Natural killer cell (primary cell): ENCODE results near the gene SNX9. TPM values are rescaled to one million over a fixed set of nuclear protein-coding genes. Genes with fewer than 3 reads are reported as not detected.

Experiments
- ATAC-seq, 3 donors: fragments of 150-1000 bp in 2 of 3; fragments of 200-7000 bp in 1 of 3; cut with Tn5 transposase; 1 replicate in 1 of 3; 2 replicates in 2 of 3; pipeline ENCODE4 v1.10.0; 2021; ENCODE audit warnings: mild to moderate bottlenecking in 2 of 3, moderate library complexity in 2 of 3
- DNase-seq, 2 donors: peaks; one replicate each; pipeline versions ENCODE4 v3.0.0 to v3.0.0-alpha.2; 2013 to 2021; ENCODE audit warnings: mixed read lengths in 1 of 2
- H3K27ac ChIP-seq: one replicate; pipeline ENCODE4 v1.5.1; 2013; ENCODE audit warnings: mild to moderate bottlenecking, low read length
- H3K27me3 ChIP-seq: one replicate; pipeline ENCODE4 v1.6.1; 2013; ENCODE audit warnings: low read length; ENCODE audit not compliant: control insufficient read depth, insufficient read depth
- H3K36me3 ChIP-seq: one replicate; pipeline ENCODE4 v1.6.1; 2013; ENCODE audit warnings: low read length; ENCODE audit not compliant: control insufficient read depth, insufficient read depth
- H3K4me1 ChIP-seq: one replicate; pipeline ENCODE4 v1.6.1; 2013; ENCODE audit warnings: low read length; ENCODE audit not compliant: control insufficient read depth, insufficient read depth
- H3K4me3 ChIP-seq: one replicate; pipeline ENCODE4 v1.5.1; 2013; ENCODE audit warnings: low read length
- H3K9me3 ChIP-seq: one replicate; pipeline ENCODE4 v1.6.1; 2013; ENCODE audit warnings: low read length; ENCODE audit not compliant: control insufficient read depth, insufficient read depth
- H3K27ac Mint-ChIP-seq, 2 donors: one replicate each; pipeline ENCODE4 v1.8.0; 2022; ENCODE audit warnings: mild to moderate bottlenecking in 2 of 2, mixed read lengths in 2 of 2, moderate library complexity in 1 of 2
- H3K27me3 Mint-ChIP-seq, 2 donors: one replicate each; pipeline ENCODE4 v1.8.0; 2022; ENCODE audit warnings: low read depth in 2 of 2, mixed read lengths in 2 of 2
- H3K36me3 Mint-ChIP-seq: one replicate; pipeline ENCODE4 v1.8.0; 2022; ENCODE audit warnings: mixed read lengths
- H3K4me1 Mint-ChIP-seq, 2 donors: one replicate each; pipeline ENCODE4 v1.8.0; 2022; ENCODE audit warnings: mixed read lengths in 2 of 2
- H3K4me3 Mint-ChIP-seq: one replicate; pipeline ENCODE4 v1.8.0; 2022; ENCODE audit warnings: mild to moderate bottlenecking, moderate library complexity, mixed read lengths
- H3K9me3 Mint-ChIP-seq, 2 donors: one replicate each; pipeline ENCODE4 v1.8.0; 2022; ENCODE audit warnings: mixed read lengths in 2 of 2
- CTCF ChIP-seq: fragments of 200-600 bp; IDR thresholded peaks from one replicate; pipeline ENCODE4 v1.8.0; 2022; ENCODE audit warnings: antibody characterized with exemption
- WGBS: methylation state at CpG from one replicate; pipeline ENCODE4 v1.1.7; 2013; ENCODE audit warnings: missing lambda C conversion rate; ENCODE audit not compliant: insufficient coverage; 5-methylcytosine and 5-hydroxymethylcytosine counted together
- intact Hi-C: fragments of 100-400 bp; cut with micrococcal nuclease; formaldehyde crosslinking; loops from one replicate; pipeline ENCODE4 v1.14.2; 2022
- total RNA-seq, 4 donors: library from RNA; stranded (reverse); fragments of 120-200 nt in 1 of 4; gene quantifications; one replicate each; pipeline versions ENCODE4 v1.2.3 to v1.2.4, GENCODE V29; 2013 to 2022

The SNX9 gene
- total RNA-seq, 3 donors from 2014 or later (not counting 1 experiment from before 2014, with no cell fraction given), result 6.0 to 9.7 (median 7.3) TPM

DNA sequence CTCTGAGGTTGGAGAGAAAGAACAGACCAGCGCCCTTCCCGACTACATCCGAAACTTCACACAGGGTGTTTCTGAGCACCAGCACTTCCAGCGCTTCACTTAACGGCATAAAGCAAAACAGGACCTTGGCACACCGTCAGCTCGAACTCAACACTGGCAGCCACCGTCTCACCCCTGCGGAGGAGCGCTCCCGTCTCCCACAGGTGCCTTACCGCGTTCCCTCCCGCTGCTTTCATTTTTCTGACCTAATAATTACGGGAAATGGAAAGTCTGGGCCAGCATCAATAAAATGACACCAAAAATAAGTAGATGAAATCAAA, 120.9 kb downstream of the SNX9 start:
- H3K36me3 Mint-ChIP-seq, result peaks cover 8% of the 10 kb centered on the region
- no peak for DNase-seq
- no peak overlapping the region for H3K27ac Mint-ChIP-seq
- H3K27me3 Mint-ChIP-seq, result peaks cover 0 to 2% of the 10 kb centered on the region in 2 donors
- TF ChIP-seq CTCF, result no peak
- H3K4me1 ChIP-seq, result no peaks in the 10 kb centered on the region
- no peaks in the 10 kb centered on the region for H3K9me3 ChIP-seq
- intact Hi-C loops, result no loop called here
- 99% methylated on average over 15 of the region's 15 CpGs for WGBS
- no peaks in the 10 kb centered on the region for H3K27me3 ChIP-seq
- no peaks in the 10 kb centered on the region for H3K9me3 Mint-ChIP-seq
- ATAC-seq, result no peak
- H3K36me3 ChIP-seq, result peaks cover 2% of the 10 kb centered on the region
- no peak overlapping the region for H3K27ac ChIP-seq
- no peak overlapping the region for H3K4me3 Mint-ChIP-seq
- no peaks in the 10 kb centered on the region for H3K4me1 Mint-ChIP-seq
- no peak overlapping the region for H3K4me3 ChIP-seq

DNA sequence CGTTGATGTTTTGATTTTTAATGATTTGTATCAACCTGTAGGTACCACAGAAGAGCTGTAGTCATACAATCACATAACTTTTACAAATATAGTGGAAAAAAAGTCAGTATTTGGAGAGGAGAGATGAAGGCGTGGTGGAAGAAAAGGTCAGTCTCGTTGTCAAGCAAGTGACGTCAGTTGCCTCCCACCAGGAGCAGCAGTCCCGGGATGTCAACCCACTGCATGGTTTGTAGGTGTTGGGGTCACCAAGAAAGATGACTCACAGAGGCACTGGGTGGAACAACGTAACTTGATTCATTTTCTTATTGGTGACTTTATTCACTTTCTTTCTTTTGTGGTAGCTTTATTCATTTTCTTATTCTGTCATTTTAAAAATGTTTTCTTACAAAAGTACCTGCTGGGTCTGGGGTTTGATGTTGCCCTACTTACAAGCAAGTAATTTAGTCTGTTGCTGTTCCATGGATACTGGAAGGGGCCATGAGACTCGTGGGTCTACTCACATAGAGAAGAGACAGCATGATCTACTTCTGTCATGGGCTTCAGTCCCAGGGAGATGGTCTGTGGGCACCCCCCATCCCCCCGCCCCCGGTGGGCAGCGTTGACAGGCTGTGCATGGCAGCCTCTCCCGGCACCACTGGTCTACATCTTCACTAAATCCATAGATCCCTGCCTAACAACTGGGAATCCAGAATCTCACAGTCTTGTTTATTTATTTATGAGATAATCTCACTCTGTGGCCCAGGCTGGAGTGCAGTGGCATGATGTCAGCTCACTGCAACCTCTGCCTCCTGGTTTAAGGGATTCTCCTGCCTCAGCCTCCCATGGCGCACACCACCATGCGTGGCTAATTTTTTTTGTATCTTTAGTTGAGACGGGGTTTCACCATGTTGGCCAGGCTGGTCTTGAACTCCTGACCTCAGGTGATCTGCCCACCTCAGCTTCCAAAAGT, 122.2 kb downstream of the SNX9 start:
- no peaks in the 10 kb centered on the region for H3K9me3 ChIP-seq
- H3K27ac ChIP-seq, result no peak overlapping the region
- Mint-ChIP-seq H3K36me3 (no peaks in the 10 kb centered on the region), H3K27ac (no peak overlapping the region), H3K4me3 (no peak overlapping the region), H3K4me1 (no peaks in the 10 kb centered on the region), H3K27me3 (peaks cover 0 to 12% of the 10 kb centered on the region in 2 donors), H3K9me3 (no peaks in the 10 kb centered on the region)
- ATAC-seq, result no peak
- H3K27me3 ChIP-seq, result no peaks in the 10 kb centered on the region
- intact Hi-C loops, result no loop called here
- TF ChIP-seq CTCF, result no peak
- DNase-seq, result no peak
- no peak overlapping the region for H3K4me3 ChIP-seq
- 81% methylated on average over 10 of the region's 14 CpGs for WGBS
- peaks cover 2% of the 10 kb centered on the region for H3K36me3 ChIP-seq
- H3K4me1 ChIP-seq, result no peaks in the 10 kb centered on the region

DNA sequence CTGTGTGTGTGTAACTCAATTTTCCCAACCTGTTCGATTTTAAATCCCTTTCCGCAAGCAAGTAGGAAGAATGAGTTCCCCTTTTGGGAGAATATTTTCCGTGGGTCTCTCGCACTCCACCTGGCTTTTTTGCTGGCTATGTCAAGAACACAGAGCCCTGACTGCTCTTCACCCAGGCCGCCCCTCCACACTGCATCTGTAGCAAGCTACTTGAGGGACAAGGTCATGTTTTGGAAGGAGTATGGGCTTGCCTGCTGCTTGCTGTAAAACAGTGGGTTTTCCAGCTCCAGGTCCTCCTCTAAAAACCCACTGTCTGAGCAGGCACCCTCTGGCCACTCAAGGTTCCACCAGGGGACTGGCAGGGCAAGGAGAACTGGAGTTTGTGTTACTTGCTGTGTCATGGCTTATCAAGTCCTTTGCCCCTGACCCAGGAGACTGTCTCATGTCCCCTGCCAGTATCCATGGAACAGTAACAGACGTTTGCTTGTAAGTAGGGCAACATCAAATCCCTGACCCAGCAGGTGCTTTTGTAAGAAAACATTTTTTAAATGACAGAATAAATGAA, 123.1 kb downstream of the SNX9 start:
- no peaks in the 10 kb centered on the region for H3K9me3 ChIP-seq
- Mint-ChIP-seq H3K27me3 (peaks cover 4 to 12% of the 10 kb centered on the region in 2 donors), H3K4me3 (no peak overlapping the region), H3K27ac (no peak overlapping the region), H3K36me3 (no peaks in the 10 kb centered on the region), H3K9me3 (no peaks in the 10 kb centered on the region), H3K4me1 (no peaks in the 10 kb centered on the region)
- no peaks in the 10 kb centered on the region for H3K4me1 ChIP-seq
- no peak overlapping the region for H3K4me3 ChIP-seq
- no peak overlapping the region for H3K27ac ChIP-seq
- DNase-seq, result no peak
- WGBS, result 96% methylated on average over 6 of the region's 6 CpGs
- ATAC-seq, result no peak
- H3K36me3 ChIP-seq, result peaks cover 2% of the 10 kb centered on the region
- intact Hi-C loops, result no loop called here
- TF ChIP-seq CTCF, result no peak
- no peaks in the 10 kb centered on the region for H3K27me3 ChIP-seq
